ENCODE results near the gene GFAP. TPM values are rescaled to one million over a fixed set of nuclear protein-coding genes. Genes with fewer than 3 reads are reported as not detected.

GFAP gene
- total and polyA plus RNA-seq, 4 donors: 0.24 to 0.42 (median 0.33) TPM; not detected in 1

DNA sequence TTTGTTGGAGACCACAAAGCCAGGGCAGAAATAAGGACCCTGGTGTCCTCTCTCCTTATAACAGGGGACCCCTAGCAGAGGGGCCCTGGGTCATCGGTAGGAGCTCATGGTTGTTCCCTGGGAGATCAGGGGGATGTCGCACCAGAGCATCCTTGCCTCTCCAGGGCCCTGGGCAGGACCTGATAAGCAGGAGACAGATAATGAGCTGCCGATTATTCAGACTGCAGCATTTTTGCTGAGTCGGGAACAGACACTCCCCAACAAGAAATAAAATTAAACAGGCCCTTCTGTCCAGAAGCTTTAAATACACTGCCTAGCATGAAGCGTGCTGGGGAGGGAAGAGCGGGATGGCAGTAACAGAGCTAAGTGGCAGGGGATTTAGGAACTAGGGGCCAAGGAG is 15.4 kb upstream of the GFAP start (continued):
- TF ChIP-seq, protein P1, sequence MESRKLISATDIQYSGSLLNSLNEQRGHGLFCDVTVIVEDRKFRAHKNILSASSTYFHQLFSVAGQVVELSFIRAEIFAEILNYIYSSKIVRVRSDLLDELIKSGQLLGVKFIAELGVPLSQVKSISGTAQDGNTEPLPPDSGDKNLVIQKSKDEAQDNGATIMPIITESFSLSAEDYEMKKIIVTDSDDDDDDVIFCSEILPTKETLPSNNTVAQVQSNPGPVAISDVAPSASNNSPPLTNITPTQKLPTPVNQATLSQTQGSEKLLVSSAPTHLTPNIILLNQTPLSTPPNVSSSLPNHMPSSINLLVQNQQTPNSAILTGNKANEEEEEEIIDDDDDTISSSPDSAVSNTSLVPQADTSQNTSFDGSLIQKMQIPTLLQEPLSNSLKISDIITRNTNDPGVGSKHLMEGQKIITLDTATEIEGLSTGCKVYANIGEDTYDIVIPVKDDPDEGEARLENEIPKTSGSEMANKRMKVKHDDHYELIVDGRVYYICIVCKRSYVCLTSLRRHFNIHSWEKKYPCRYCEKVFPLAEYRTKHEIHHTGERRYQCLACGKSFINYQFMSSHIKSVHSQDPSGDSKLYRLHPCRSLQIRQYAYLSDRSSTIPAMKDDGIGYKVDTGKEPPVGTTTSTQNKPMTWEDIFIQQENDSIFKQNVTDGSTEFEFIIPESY (IDR thresholded peaks at IDR 0.05): no peak
- TF ChIP-seq, protein P2, sequence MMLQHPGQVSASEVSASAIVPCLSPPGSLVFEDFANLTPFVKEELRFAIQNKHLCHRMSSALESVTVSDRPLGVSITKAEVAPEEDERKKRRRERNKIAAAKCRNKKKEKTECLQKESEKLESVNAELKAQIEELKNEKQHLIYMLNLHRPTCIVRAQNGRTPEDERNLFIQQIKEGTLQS (IDR thresholded peaks at IDR 0.05): no peak
- TF ChIP-seq RXRA (IDR thresholded peaks at IDR 0.05) (no peak), FOXA1 (IDR thresholded peaks at IDR 0.05) (no peak), RAD21 (IDR thresholded peaks at IDR 0.05) (no peak), YY1 (IDR thresholded peaks at IDR 0.05) (no peak), HNF4A (conservative IDR thresholded peaks at IDR 0.05) (no peak)

DNA sequence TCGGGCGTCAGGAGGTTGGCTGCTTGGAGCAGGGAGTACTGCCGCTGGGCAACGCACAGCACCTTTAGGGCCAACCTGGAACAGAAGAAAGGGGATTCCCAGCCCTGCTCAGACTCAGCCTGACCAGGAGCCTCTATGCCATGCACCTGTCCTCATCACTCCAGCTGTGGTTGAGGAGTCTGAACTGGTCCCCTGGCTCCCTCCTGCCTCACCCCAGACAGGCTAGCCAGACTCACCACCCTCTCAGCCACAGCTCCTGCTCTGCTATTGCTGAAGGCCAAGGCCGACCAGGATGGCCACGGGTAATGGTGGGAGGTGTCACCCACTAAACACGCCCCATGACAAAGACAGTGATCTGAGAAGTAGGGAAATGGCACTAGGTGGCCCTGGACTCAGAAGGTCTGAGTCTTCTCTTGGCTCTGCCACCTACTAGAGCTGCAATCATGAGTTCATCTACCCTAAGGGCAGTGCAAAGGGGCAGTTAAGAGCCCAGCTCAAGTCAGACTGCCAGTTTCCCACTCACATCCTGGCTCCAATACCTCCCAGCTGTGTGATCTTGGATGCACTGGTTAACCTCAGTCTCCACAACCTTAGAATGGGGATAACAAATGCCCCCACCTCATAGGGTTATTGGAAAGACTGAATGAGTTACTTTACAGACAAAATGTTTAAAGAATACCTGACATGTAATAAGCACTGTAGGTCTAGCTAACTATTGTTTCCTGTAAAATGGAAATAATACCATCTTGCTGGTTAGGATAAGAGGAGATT is 13.8 kb upstream of the GFAP start:
- Histone ChIP-seq H3K9ac (ENCODE audit: low read depth in 1 of 2, low read length in 2 of 2) (no peak overlapping the region), H3K36me3 (ENCODE audit: control insufficient read depth in 4 of 4, insufficient read depth in 3 of 4, low read depth in 1 of 4, low read length in 3 of 4) (no peaks in the 10 kb centered on the region), H3K4me3 (ENCODE audit: low read depth in 1 of 3, low read length in 3 of 3) (no peak overlapping the region), H3K27me3 (ENCODE audit: control insufficient read depth in 4 of 4, insufficient read depth in 4 of 4, low read length in 3 of 4) (no peaks in the 10 kb centered on the region), H3K4me1 (ENCODE audit: control insufficient read depth in 4 of 4, insufficient read depth in 4 of 4, low read length in 3 of 4) (no peaks in the 10 kb centered on the region), H3K27ac (ENCODE audit: low read depth in 1 of 2, low read length in 2 of 2) (no peak overlapping the region), H3K9me3 (ENCODE audit: control insufficient read depth in 4 of 4, low read length in 3 of 4) (no peaks in the 10 kb centered on the region)
- 95% methylated on average over 7 of the region's 7 CpGs for WGBS
- TF ChIP-seq, protein P2 (IDR thresholded peaks at IDR 0.05): no peak
- TF ChIP-seq GABPA (IDR thresholded peaks at IDR 0.05 in 1 of 2, conservative IDR thresholded peaks at IDR 0.05 in 1 of 2): no peak
- TF ChIP-seq HNF4A (conservative IDR thresholded peaks at IDR 0.05): no peak
- TF ChIP-seq YY1 (IDR thresholded peaks at IDR 0.05): no peak
- TF ChIP-seq, protein P1 (IDR thresholded peaks at IDR 0.05): no peak
- TF ChIP-seq TAF1 (conservative IDR thresholded peaks at IDR 0.05): no peak
- TF ChIP-seq, protein P3, sequence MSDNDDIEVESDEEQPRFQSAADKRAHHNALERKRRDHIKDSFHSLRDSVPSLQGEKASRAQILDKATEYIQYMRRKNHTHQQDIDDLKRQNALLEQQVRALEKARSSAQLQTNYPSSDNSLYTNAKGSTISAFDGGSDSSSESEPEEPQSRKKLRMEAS (IDR thresholded peaks at IDR 0.05): no peak
- TF ChIP-seq, protein P4, sequence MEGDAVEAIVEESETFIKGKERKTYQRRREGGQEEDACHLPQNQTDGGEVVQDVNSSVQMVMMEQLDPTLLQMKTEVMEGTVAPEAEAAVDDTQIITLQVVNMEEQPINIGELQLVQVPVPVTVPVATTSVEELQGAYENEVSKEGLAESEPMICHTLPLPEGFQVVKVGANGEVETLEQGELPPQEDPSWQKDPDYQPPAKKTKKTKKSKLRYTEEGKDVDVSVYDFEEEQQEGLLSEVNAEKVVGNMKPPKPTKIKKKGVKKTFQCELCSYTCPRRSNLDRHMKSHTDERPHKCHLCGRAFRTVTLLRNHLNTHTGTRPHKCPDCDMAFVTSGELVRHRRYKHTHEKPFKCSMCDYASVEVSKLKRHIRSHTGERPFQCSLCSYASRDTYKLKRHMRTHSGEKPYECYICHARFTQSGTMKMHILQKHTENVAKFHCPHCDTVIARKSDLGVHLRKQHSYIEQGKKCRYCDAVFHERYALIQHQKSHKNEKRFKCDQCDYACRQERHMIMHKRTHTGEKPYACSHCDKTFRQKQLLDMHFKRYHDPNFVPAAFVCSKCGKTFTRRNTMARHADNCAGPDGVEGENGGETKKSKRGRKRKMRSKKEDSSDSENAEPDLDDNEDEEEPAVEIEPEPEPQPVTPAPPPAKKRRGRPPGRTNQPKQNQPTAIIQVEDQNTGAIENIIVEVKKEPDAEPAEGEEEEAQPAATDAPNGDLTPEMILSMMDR (IDR thresholded peaks at IDR 0.05; ENCODE audit: low read depth, low read length, missing input control): no peak
- TF ChIP-seq, protein P5, sequence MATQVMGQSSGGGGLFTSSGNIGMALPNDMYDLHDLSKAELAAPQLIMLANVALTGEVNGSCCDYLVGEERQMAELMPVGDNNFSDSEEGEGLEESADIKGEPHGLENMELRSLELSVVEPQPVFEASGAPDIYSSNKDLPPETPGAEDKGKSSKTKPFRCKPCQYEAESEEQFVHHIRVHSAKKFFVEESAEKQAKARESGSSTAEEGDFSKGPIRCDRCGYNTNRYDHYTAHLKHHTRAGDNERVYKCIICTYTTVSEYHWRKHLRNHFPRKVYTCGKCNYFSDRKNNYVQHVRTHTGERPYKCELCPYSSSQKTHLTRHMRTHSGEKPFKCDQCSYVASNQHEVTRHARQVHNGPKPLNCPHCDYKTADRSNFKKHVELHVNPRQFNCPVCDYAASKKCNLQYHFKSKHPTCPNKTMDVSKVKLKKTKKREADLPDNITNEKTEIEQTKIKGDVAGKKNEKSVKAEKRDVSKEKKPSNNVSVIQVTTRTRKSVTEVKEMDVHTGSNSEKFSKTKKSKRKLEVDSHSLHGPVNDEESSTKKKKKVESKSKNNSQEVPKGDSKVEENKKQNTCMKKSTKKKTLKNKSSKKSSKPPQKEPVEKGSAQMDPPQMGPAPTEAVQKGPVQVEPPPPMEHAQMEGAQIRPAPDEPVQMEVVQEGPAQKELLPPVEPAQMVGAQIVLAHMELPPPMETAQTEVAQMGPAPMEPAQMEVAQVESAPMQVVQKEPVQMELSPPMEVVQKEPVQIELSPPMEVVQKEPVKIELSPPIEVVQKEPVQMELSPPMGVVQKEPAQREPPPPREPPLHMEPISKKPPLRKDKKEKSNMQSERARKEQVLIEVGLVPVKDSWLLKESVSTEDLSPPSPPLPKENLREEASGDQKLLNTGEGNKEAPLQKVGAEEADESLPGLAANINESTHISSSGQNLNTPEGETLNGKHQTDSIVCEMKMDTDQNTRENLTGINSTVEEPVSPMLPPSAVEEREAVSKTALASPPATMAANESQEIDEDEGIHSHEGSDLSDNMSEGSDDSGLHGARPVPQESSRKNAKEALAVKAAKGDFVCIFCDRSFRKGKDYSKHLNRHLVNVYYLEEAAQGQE (IDR thresholded peaks at IDR 0.05): no peak
- TF ChIP-seq EGR1 (IDR thresholded peaks at IDR 0.05; ENCODE audit: low read depth in 2 of 2): no peak
- no peak for TF ChIP-seq FOXA1 (IDR thresholded peaks at IDR 0.05)
- no peak for TF ChIP-seq JUND (IDR thresholded peaks at IDR 0.05)
- TF ChIP-seq SP1 (IDR thresholded peaks at IDR 0.05): no peak
- no peak for TF ChIP-seq RAD21 (IDR thresholded peaks at IDR 0.05)
- TF ChIP-seq HNF4G (IDR thresholded peaks at IDR 0.05): no peak
- no peak for TF ChIP-seq RXRA (IDR thresholded peaks at IDR 0.05)
- no peak for TF ChIP-seq NR2F2 (IDR thresholded peaks at IDR 0.05)
- no peak for TF ChIP-seq FOXA2 (IDR thresholded peaks at IDR 0.05)
- DNase-seq (ENCODE audit: low spot score): no peak

Measured in liver (tissue), 9 donors.